ENCODE results near the gene AGBL1.
"Not testable (repeated sequence)": the region's sequence is repeated elsewhere in the genome, so short reads cannot be mapped to it uniquely, and the experiment has no call there.

AGBL1 gene

GRCh38 chr15:86087808-86088207 lies 8.1 kb downstream of the AGBL1 start:
- no peak for DNase-seq

GRCh38 chr15:86089422-86089821 lies 9.8 kb downstream of the AGBL1 start:
- DNase-seq, result no peak

- peak; percentile 35 for DNase-seq
These were observed 22.1 kb downstream of the AGBL1 start for GRCh38 chr15:86101818-86102217.

- no peak for DNase-seq
These were observed 24.2 kb downstream of the AGBL1 start for GRCh38 chr15:86103825-86104224.

GRCh38 chr15:86106306-86106705 lies 26.6 kb downstream of the AGBL1 start:
- DNase-seq, result peak; percentile 27

- no peak for DNase-seq
These were observed 35.6 kb downstream of the AGBL1 start for GRCh38 chr15:86115145-86115801.

- no peak for DNase-seq
These were observed 42.0 kb downstream of the AGBL1 start for GRCh38 chr15:86121568-86122225.

GRCh38 chr15:86122691-86123391 lies 43.2 kb downstream of the AGBL1 start:
- not testable (repeated sequence) for DNase-seq

- DNase-seq, result no peak
These were observed 46.1 kb downstream of the AGBL1 start for GRCh38 chr15:86125775-86126174.

GRCh38 chr15:86127547-86127946 lies 47.9 kb downstream of the AGBL1 start:
- no peak for DNase-seq

- DNase-seq, result peak; percentile 87
These were observed 55.4 kb downstream of the AGBL1 start for GRCh38 chr15:86135041-86135440.

GRCh38 chr15:86136861-86137260 lies 57.2 kb downstream of the AGBL1 start:
- DNase-seq, result no peak

GRCh38 chr15:86138798-86139197 lies 59.1 kb downstream of the AGBL1 start:
- no peak for DNase-seq

- no peak for DNase-seq
These were observed 60.2 kb downstream of the AGBL1 start for GRCh38 chr15:86139828-86140227.

GRCh38 chr15:86154705-86155104 lies 75.0 kb downstream of the AGBL1 start:
- DNase-seq, result no peak

- peak; percentile 57 for DNase-seq
These were observed 75.9 kb downstream of the AGBL1 start for GRCh38 chr15:86155551-86155950.

- DNase-seq, result no peak
These were observed 78.1 kb downstream of the AGBL1 start for GRCh38 chr15:86157606-86158293.

GRCh38 chr15:86159468-86159867 lies 79.8 kb downstream of the AGBL1 start:
- DNase-seq, result peak; percentile 3

GRCh38 chr15:86161250-86161649 lies 81.6 kb downstream of the AGBL1 start:
- no peak for DNase-seq

- peak; percentile 94 for DNase-seq
These were observed 82.5 kb downstream of the AGBL1 start for GRCh38 chr15:86162172-86162591.

- no peak for DNase-seq
These were observed 83.0 kb downstream of the AGBL1 start for GRCh38 chr15:86162641-86163040.

GRCh38 chr15:86163816-86164215 lies 84.1 kb downstream of the AGBL1 start:
- DNase-seq, result no peak

GRCh38 chr15:86164232-86164898 lies 84.7 kb downstream of the AGBL1 start:
- peak; percentile 63 for DNase-seq
